HEK293 (cell line): ENCODE data around the gene MFSD11.

Source experiments
- GLI4 ChIP-seq: fragments of 450-650 bp; formaldehyde crosslinking; IDR thresholded peaks from 2 replicates; pipeline ENCODE4 v1.5.1; 2016; ENCODE audit warnings: missing biosample characterization, missing genetic modification characterization
- KLF16 ChIP-seq: fragments of 450-650 bp; formaldehyde crosslinking; IDR thresholded peaks from 2 replicates; pipeline ENCODE4 v1.5.1; 2017; ENCODE audit warnings: missing biosample characterization, missing genetic modification characterization
- KLF8 ChIP-seq: fragments of 450-650 bp; formaldehyde crosslinking; IDR thresholded peaks from 2 replicates; pipeline ENCODE4 v1.5.1; 2016; ENCODE audit warnings: missing biosample characterization, missing genetic modification characterization
- SP3 ChIP-seq: fragments of 450-650 bp; formaldehyde crosslinking; IDR thresholded peaks from 2 replicates; pipeline ENCODE4 v1.5.1; 2016; ENCODE audit warnings: missing biosample characterization, missing genetic modification characterization
- WT1 ChIP-seq: fragments of 450-650 bp; formaldehyde crosslinking; IDR thresholded peaks from 2 replicates; pipeline ENCODE4 v1.5.1; 2016; ENCODE audit warnings: missing biosample characterization, missing genetic modification characterization
- ZNF155 ChIP-seq: fragments of 450-650 bp; formaldehyde crosslinking; IDR thresholded peaks from 2 replicates; pipeline ENCODE4 v1.5.1; 2016; ENCODE audit warnings: missing biosample characterization, missing genetic modification characterization
- ZNF16 ChIP-seq: fragments of 450-650 bp; formaldehyde crosslinking; IDR thresholded peaks from 2 replicates; pipeline ENCODE4 v1.5.1; 2016; ENCODE audit warnings: low read depth, missing biosample characterization, missing genetic modification characterization
- ZNF174 ChIP-seq: fragments of 450-650 bp; formaldehyde crosslinking; IDR thresholded peaks from 2 replicates; pipeline ENCODE4 v1.5.0; 2017; ENCODE audit warnings: missing biosample characterization, mild to moderate bottlenecking, missing genetic modification characterization
- ZNF202 ChIP-seq: fragments of 450-650 bp; formaldehyde crosslinking; IDR thresholded peaks from 2 replicates; pipeline ENCODE4 v1.5.1; 2016; ENCODE audit warnings: missing biosample characterization, missing genetic modification characterization, borderline replicate concordance
- ZNF211 ChIP-seq: fragments of 450-650 bp; formaldehyde crosslinking; IDR thresholded peaks from 2 replicates; pipeline ENCODE4 v1.5.1; 2016; ENCODE audit warnings: low read depth, missing biosample characterization, missing genetic modification characterization
- ZNF354C ChIP-seq: fragments of 450-650 bp; formaldehyde crosslinking; IDR thresholded peaks from 2 replicates; pipeline ENCODE4 v1.5.1; 2016; ENCODE audit warnings: missing biosample characterization, missing genetic modification characterization, low read depth, borderline replicate concordance
- ZNF416 ChIP-seq: fragments of 450-650 bp; formaldehyde crosslinking; IDR thresholded peaks from 2 replicates; pipeline ENCODE4 v1.5.1; 2016; ENCODE audit warnings: missing biosample characterization, missing genetic modification characterization
- ZNF433 ChIP-seq: fragments of 450-650 bp; formaldehyde crosslinking; IDR thresholded peaks from 2 replicates; pipeline ENCODE4 v1.5.1; 2016; ENCODE audit warnings: missing biosample characterization, missing genetic modification characterization, low read depth
- ZNF501 ChIP-seq: fragments of 450-650 bp; formaldehyde crosslinking; IDR thresholded peaks from 2 replicates; pipeline ENCODE4 v1.5.1; 2016; ENCODE audit warnings: missing biosample characterization, missing genetic modification characterization
- ZNF555 ChIP-seq: fragments of 450-650 bp; formaldehyde crosslinking; conservative IDR thresholded peaks from 2 replicates; pipeline ENCODE4 v1.5.1; 2017; ENCODE audit warnings: missing biosample characterization, mild to moderate bottlenecking, missing genetic modification characterization, inconsistent platforms
- ZNF585B ChIP-seq: fragments of 450-650 bp; formaldehyde crosslinking; IDR thresholded peaks from 2 replicates; pipeline ENCODE4 v1.5.1; 2016; ENCODE audit warnings: missing biosample characterization, missing genetic modification characterization
- ZNF830 ChIP-seq: fragments of 450-650 bp; IDR thresholded peaks from 2 replicates; pipeline ENCODE4 v1.5.0; 2018; ENCODE audit warnings: missing biosample characterization, missing genetic modification characterization, low read depth, mild to moderate bottlenecking, moderate library complexity
- TF ChIP-seq, protein P1 (sequence below): fragments of 450-650 bp; formaldehyde crosslinking; IDR thresholded peaks from 2 replicates; pipeline ENCODE4 v1.5.1; 2016; ENCODE audit warnings: missing biosample characterization, missing genetic modification characterization
- TF ChIP-seq, protein P2 (sequence below): fragments of 450-650 bp; formaldehyde crosslinking; IDR thresholded peaks from 2 replicates; pipeline ENCODE4 v1.5.1; 2016; ENCODE audit warnings: missing biosample characterization, missing genetic modification characterization
- TF ChIP-seq, protein P3 (sequence below): fragments of 450-650 bp; formaldehyde crosslinking; IDR thresholded peaks from 2 replicates; pipeline ENCODE4 v1.5.1; 2016; ENCODE audit warnings: missing biosample characterization, missing genetic modification characterization
- TF ChIP-seq, protein P4 (sequence below): fragments of 450-650 bp; formaldehyde crosslinking; IDR thresholded peaks from 2 replicates; pipeline ENCODE4 v1.5.1; 2016; ENCODE audit warnings: missing biosample characterization, missing genetic modification characterization, borderline replicate concordance
- TF ChIP-seq, protein P5 (sequence below): fragments of 450-650 bp; formaldehyde crosslinking; IDR thresholded peaks from 2 replicates; pipeline ENCODE4 v1.5.1; 2016; ENCODE audit warnings: missing biosample characterization, missing genetic modification characterization
- TF ChIP-seq, protein P6 (sequence below): fragments of 450-650 bp; formaldehyde crosslinking; IDR thresholded peaks from 2 replicates; pipeline ENCODE4 v1.5.1; 2016; ENCODE audit warnings: missing biosample characterization, missing genetic modification characterization

Gene MFSD11

DNA sequence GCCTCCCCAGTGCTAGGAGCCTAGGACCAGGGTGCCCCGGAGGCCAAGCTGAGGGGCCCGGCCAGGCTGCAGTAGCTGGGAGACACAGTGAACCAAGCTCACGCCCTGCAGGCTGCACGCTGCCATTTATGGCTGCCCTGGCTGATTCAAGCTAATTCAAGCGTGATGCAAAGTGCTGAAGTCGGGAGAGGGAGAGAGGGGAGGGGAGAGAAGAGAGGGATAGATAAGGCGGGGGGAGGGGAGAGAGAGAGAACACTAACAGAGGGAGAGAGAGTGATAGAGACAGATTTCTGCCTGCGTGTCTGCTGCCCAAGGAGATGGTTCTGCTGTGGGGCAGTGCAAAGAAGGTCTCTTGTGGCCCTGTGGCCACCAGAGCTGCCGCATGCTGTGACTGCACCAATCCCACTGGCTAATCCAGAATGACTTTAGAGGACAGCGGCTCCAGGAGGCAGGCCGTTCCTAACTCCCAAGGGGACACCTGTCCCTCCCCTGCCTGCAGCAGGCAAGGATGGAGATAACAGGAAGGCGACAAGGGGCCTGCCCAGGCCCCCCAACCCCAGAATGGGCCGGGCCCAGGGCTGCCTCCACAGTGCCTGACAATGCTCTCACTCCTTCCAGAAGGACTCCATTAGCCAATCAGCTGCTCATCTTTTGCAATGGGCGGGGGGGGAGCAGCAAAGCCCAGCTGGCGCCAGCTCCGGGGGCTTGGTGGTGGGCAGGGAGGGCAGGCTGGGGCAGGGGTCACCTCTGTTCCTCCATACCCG is 40.0 kb upstream of the MFSD11 start (continued):
- TF ChIP-seq, protein P1, sequence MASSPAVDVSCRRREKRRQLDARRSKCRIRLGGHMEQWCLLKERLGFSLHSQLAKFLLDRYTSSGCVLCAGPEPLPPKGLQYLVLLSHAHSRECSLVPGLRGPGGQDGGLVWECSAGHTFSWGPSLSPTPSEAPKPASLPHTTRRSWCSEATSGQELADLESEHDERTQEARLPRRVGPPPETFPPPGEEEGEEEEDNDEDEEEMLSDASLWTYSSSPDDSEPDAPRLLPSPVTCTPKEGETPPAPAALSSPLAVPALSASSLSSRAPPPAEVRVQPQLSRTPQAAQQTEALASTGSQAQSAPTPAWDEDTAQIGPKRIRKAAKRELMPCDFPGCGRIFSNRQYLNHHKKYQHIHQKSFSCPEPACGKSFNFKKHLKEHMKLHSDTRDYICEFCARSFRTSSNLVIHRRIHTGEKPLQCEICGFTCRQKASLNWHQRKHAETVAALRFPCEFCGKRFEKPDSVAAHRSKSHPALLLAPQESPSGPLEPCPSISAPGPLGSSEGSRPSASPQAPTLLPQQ (tag by site-specific recombination), result peak; percentile 30; the same call in 1 of the 2 replicates
- TF ChIP-seq, protein P2, sequence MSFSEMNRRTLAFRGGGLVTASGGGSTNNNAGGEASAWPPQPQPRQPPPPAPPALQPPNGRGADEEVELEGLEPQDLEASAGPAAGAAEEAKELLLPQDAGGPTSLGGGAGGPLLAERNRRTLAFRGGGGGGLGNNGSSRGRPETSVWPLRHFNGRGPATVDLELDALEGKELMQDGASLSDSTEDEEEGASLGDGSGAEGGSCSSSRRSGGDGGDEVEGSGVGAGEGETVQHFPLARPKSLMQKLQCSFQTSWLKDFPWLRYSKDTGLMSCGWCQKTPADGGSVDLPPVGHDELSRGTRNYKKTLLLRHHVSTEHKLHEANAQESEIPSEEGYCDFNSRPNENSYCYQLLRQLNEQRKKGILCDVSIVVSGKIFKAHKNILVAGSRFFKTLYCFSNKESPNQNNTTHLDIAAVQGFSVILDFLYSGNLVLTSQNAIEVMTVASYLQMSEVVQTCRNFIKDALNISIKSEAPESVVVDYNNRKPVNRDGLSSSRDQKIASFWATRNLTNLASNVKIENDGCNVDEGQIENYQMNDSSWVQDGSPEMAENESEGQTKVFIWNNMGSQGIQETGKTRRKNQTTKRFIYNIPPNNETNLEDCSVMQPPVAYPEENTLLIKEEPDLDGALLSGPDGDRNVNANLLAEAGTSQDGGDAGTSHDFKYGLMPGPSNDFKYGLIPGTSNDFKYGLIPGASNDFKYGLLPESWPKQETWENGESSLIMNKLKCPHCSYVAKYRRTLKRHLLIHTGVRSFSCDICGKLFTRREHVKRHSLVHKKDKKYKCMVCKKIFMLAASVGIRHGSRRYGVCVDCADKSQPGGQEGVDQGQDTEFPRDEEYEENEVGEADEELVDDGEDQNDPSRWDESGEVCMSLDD, result no peak
- TF ChIP-seq, protein P3, sequence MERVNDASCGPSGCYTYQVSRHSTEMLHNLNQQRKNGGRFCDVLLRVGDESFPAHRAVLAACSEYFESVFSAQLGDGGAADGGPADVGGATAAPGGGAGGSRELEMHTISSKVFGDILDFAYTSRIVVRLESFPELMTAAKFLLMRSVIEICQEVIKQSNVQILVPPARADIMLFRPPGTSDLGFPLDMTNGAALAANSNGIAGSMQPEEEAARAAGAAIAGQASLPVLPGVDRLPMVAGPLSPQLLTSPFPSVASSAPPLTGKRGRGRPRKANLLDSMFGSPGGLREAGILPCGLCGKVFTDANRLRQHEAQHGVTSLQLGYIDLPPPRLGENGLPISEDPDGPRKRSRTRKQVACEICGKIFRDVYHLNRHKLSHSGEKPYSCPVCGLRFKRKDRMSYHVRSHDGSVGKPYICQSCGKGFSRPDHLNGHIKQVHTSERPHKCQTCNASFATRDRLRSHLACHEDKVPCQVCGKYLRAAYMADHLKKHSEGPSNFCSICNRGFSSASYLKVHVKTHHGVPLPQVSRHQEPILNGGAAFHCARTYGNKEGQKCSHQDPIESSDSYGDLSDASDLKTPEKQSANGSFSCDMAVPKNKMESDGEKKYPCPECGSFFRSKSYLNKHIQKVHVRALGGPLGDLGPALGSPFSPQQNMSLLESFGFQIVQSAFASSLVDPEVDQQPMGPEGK, result peak; percentile 87
- TF ChIP-seq, protein P4, sequence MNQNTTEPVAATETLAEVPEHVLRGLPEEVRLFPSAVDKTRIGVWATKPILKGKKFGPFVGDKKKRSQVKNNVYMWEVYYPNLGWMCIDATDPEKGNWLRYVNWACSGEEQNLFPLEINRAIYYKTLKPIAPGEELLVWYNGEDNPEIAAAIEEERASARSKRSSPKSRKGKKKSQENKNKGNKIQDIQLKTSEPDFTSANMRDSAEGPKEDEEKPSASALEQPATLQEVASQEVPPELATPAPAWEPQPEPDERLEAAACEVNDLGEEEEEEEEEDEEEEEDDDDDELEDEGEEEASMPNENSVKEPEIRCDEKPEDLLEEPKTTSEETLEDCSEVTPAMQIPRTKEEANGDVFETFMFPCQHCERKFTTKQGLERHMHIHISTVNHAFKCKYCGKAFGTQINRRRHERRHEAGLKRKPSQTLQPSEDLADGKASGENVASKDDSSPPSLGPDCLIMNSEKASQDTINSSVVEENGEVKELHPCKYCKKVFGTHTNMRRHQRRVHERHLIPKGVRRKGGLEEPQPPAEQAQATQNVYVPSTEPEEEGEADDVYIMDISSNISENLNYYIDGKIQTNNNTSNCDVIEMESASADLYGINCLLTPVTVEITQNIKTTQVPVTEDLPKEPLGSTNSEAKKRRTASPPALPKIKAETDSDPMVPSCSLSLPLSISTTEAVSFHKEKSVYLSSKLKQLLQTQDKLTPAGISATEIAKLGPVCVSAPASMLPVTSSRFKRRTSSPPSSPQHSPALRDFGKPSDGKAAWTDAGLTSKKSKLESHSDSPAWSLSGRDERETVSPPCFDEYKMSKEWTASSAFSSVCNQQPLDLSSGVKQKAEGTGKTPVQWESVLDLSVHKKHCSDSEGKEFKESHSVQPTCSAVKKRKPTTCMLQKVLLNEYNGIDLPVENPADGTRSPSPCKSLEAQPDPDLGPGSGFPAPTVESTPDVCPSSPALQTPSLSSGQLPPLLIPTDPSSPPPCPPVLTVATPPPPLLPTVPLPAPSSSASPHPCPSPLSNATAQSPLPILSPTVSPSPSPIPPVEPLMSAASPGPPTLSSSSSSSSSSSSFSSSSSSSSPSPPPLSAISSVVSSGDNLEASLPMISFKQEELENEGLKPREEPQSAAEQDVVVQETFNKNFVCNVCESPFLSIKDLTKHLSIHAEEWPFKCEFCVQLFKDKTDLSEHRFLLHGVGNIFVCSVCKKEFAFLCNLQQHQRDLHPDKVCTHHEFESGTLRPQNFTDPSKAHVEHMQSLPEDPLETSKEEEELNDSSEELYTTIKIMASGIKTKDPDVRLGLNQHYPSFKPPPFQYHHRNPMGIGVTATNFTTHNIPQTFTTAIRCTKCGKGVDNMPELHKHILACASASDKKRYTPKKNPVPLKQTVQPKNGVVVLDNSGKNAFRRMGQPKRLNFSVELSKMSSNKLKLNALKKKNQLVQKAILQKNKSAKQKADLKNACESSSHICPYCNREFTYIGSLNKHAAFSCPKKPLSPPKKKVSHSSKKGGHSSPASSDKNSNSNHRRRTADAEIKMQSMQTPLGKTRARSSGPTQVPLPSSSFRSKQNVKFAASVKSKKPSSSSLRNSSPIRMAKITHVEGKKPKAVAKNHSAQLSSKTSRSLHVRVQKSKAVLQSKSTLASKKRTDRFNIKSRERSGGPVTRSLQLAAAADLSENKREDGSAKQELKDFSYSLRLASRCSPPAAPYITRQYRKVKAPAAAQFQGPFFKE (tag by site-specific recombination), result no peak
- TF ChIP-seq ZNF16 (tag by site-specific recombination) (peak; percentile 59), ZNF155 (tag by site-specific recombination) (no peak), ZNF501 (tag by site-specific recombination) (no peak), GLI4 (tag by site-specific recombination) (0 out of 2 replicates have a peak, but pooled peaks have one; percentile 55), ZNF202 (tag by site-specific recombination) (no peak), ZNF830 (no peak), ZNF174 (tag by site-specific recombination) (no peak), ZNF555 (tag by site-specific recombination) (no peak), SP3 (tag by site-specific recombination) (peak; percentile 33; the same call in 1 of the 2 replicates), ZNF211 (tag by site-specific recombination) (no peak), ZNF433 (tag by site-specific recombination) (no peak), KLF16 (tag by site-specific recombination) (peak; percentile 93), ZNF585B (no peak), ZNF416 (tag by site-specific recombination) (no peak), ZNF354C (tag by site-specific recombination) (no peak), WT1 (tag by site-specific recombination) (peak; percentile 81), KLF8 (tag by site-specific recombination) (peak; percentile 50)
- TF ChIP-seq, protein P5, sequence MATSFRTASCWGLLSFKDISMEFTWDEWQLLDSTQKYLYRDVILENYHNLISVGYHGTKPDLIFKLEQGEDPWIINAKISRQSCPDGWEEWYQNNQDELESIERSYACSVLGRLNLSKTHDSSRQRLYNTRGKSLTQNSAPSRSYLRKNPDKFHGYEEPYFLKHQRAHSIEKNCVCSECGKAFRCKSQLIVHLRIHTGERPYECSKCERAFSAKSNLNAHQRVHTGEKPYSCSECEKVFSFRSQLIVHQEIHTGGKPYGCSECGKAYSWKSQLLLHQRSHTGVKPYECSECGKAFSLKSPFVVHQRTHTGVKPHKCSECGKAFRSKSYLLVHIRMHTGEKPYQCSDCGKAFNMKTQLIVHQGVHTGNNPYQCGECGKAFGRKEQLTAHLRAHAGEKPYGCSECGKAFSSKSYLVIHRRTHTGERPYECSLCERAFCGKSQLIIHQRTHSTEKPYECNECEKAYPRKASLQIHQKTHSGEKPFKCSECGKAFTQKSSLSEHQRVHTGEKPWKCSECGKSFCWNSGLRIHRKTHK, result no peak
- TF ChIP-seq, protein P6, sequence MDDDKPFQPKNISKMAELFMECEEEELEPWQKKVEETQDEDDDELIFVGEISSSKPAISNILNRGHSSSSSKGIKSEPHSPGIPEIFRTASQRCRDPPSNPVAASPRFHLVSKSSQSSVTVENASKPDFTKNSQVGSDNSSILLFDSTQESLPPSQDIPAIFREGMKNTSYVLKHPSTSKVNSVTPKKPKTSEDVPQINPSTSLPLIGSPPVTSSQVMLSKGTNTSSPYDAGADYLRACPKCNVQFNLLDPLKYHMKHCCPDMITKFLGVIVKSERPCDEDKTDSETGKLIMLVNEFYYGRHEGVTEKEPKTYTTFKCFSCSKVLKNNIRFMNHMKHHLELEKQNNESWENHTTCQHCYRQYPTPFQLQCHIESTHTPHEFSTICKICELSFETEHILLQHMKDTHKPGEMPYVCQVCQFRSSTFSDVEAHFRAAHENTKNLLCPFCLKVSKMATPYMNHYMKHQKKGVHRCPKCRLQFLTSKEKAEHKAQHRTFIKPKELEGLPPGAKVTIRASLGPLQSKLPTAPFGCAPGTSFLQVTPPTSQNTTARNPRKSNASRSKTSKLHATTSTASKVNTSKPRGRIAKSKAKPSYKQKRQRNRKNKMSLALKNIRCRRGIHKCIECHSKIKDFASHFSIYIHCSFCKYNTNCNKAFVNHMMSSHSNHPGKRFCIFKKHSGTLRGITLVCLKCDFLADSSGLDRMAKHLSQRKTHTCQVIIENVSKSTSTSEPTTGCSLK (tag by site-specific recombination), result no peak
